MM.1S (cell line): ENCODE data around the gene SAA2.

Source experiments
- EZH2 ChIP-seq: fragments of 300-600 bp; sonication (generic); optimal IDR thresholded peaks from 2 replicates; pipeline ENCODE3; 2017; ENCODE audit warnings: low read depth, mild to moderate bottlenecking, antibody characterized with exemption, low read length, mixed read lengths
- EZH2phosphoT487 ChIP-seq: fragments of 300-600 bp; sonication (generic); IDR thresholded peaks from 2 replicates; pipeline ENCODE4 v1.6.1; 2018; ENCODE audit warnings: antibody characterized with exemption, low read length
- TF ChIP-seq, protein P1 (sequence below): fragments of 300-600 bp; sonication (generic); IDR thresholded peaks from 2 replicates; pipeline ENCODE4 v1.5.1; 2016; ENCODE audit warnings: antibody characterized with exemption, low read length, mixed read lengths

DNA sequence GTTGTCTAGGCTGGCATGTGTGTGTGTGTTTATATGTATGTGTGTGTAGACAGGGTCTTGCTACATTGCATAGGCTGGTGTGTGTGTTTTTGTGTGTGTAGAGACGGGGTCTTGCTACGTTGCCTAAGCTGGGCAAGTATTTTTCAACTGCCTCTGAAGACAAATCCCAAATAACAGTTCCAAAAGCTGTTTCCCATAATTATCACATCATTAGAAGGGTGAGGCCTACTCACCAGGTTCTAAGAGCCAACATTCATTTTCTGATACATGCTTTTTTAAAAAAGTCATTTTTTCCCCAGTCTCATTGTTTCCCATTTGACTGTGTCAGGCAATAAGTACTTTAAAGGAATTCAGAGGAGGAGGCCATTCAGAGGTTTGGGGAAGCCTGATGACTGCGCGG lies 40.4 kb upstream of the SAA2 start:
- TF ChIP-seq, protein P1, sequence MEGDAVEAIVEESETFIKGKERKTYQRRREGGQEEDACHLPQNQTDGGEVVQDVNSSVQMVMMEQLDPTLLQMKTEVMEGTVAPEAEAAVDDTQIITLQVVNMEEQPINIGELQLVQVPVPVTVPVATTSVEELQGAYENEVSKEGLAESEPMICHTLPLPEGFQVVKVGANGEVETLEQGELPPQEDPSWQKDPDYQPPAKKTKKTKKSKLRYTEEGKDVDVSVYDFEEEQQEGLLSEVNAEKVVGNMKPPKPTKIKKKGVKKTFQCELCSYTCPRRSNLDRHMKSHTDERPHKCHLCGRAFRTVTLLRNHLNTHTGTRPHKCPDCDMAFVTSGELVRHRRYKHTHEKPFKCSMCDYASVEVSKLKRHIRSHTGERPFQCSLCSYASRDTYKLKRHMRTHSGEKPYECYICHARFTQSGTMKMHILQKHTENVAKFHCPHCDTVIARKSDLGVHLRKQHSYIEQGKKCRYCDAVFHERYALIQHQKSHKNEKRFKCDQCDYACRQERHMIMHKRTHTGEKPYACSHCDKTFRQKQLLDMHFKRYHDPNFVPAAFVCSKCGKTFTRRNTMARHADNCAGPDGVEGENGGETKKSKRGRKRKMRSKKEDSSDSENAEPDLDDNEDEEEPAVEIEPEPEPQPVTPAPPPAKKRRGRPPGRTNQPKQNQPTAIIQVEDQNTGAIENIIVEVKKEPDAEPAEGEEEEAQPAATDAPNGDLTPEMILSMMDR, result no peak
- TF ChIP-seq EZH2phosphoT487 (no peak), EZH2 (no peak)
